ENCODE measurements around the gene MGME1. TPM values are rescaled to one million over a fixed set of nuclear protein-coding genes. Genes with fewer than 3 reads are reported as not detected.

The MGME1 gene
- total and polyA plus RNA-seq, 2 of the 13 experiments (the other 11 are each of a cell fraction or from before 2014, with no cell fraction given), result 36.7 to 66.6 TPM

DNA sequence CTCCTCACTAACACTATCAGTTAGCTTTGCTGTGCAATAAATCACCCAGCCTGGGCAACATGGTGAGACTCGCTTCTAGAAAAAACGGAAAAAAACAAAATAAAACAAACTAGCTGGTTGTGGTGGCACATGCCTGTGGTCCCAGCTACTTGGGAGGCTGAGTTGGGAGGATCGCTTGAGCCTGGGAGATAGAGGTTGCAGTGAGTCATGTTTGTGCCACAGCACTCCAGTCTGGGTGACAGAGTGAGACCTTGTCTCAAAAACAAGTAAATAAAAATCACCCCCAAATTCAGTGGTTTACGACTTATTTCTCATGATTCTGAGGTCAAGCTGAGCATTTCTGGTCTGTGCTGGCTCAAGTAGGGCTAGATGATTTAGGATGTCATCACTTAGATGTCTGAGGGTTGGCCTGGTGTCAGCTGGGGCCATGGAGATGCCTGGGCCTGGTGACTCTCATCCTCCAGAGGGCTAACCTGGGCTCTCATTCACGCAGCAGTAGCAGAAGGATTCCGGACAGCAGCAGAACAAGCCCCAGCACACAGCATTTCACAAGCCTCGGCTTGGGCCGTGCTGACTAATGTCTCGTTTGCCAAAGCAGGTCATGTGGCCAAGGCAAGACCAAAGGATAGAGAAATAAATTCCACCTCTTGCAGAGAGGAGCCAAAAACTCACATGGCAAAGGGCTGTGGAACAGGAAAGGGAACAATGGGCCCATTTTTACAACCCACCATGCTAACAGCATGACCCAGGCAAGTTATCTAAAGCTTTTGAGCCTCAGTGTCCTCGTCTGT is 32.5 kb downstream of the MGME1 start (continued):
- TF ChIP-seq KDM5B (CRISPR knock-in tag; IDR thresholded peaks at IDR 0.05; ENCODE audit: borderline replicate concordance) (no peak), HOXA5 (CRISPR knock-in tag; IDR thresholded peaks at IDR 0.05) (no peak), ISL2 (CRISPR knock-in tag; IDR thresholded peaks at IDR 0.05) (no peak), MBNL3 (CRISPR knock-in tag; conservative IDR thresholded peaks at IDR 0.05) (no peak), ZNF614 (CRISPR knock-in tag; IDR thresholded peaks at IDR 0.05; ENCODE audit: borderline replicate concordance) (peak; percentile 67; the same call in 1 of the 2 replicates), MTA1 (CRISPR knock-in tag; IDR thresholded peaks at IDR 0.05; ENCODE audit: borderline replicate concordance) (no peak), ZNF747 (CRISPR knock-in tag; IDR thresholded peaks at IDR 0.05; ENCODE audit: borderline replicate concordance) (no peak), ZNF577 (CRISPR knock-in tag; IDR thresholded peaks at IDR 0.05; ENCODE audit: borderline replicate concordance, low read depth) (no peak), ZFAT (CRISPR knock-in tag; conservative IDR thresholded peaks at IDR 0.05) (no peak), EEA1 (CRISPR knock-in tag; IDR thresholded peaks at IDR 0.05; ENCODE audit: borderline replicate concordance) (no peak), RELA (CRISPR knock-in tag; IDR thresholded peaks at IDR 0.05) (no peak), TCF12 (IDR thresholded peaks at IDR 0.05) (no peak), TCF12 (CRISPR knock-in tag; IDR thresholded peaks at IDR 0.05) (no peak), HBP1 (CRISPR knock-in tag; IDR thresholded peaks at IDR 0.05; ENCODE audit: low read depth) (no peak), NFIB (CRISPR knock-in tag; IDR thresholded peaks at IDR 0.05; ENCODE audit: borderline replicate concordance) (no peak), SMARCE1 (IDR thresholded peaks at IDR 0.05; ENCODE audit: borderline replicate concordance) (no peak), NCOA5 (CRISPR knock-in tag; IDR thresholded peaks at IDR 0.05) (no peak), ZNF251 (CRISPR knock-in tag; IDR thresholded peaks at IDR 0.05) (no peak), CTCF (CRISPR knock-in tag; IDR thresholded peaks at IDR 0.05) (no peak), TFDP2 (CRISPR knock-in tag; IDR thresholded peaks at IDR 0.05) (no peak), ZNF274 (CRISPR knock-in tag; IDR thresholded peaks at IDR 0.05) (no peak), ZNF224 (CRISPR knock-in tag; IDR thresholded peaks at IDR 0.05) (peak; percentile 88; the same call in 1 of the 2 replicates), ZNF709 (CRISPR knock-in tag; IDR thresholded peaks at IDR 0.05) (no peak)
- TF ChIP-seq, protein P1, sequence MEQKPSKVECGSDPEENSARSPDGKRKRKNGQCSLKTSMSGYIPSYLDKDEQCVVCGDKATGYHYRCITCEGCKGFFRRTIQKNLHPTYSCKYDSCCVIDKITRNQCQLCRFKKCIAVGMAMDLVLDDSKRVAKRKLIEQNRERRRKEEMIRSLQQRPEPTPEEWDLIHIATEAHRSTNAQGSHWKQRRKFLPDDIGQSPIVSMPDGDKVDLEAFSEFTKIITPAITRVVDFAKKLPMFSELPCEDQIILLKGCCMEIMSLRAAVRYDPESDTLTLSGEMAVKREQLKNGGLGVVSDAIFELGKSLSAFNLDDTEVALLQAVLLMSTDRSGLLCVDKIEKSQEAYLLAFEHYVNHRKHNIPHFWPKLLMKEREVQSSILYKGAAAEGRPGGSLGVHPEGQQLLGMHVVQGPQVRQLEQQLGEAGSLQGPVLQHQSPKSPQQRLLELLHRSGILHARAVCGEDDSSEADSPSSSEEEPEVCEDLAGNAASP (CRISPR knock-in tag; IDR thresholded peaks at IDR 0.05; ENCODE audit: borderline replicate concordance), result 0 out of 2 replicates have a peak, but pooled peaks have one; percentile 10

Measured in HepG2 (cell line).